ENCODE results near the gene MFNG.

DNA sequence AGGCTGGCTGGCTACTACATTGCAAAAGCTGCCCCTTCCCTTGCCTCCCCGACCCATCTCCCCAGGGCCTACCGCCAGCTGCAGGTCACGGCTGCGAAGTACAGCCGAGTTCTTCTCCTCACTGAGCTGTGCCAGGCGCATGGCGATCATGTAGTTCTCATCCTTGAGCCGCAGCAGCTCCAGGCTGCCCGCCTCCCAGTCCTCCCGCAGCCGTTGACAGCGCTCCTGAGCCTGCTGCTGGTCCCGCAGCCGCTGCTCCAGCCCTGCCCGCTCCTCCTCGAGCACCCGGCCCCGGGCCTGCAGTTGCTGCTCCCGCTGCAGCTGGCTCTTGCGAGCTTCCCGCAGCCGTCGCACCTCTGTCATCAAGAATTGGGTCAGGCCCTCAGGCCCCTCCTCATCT is 29.7 kb upstream of the MFNG start:
- TF ChIP-seq POLR2A (IDR thresholded peaks at IDR 0.05; ENCODE audit: low read depth) (no peak), POLR2AphosphoS5 (IDR thresholded peaks at IDR 0.05) (no peak), EP300 (IDR thresholded peaks at IDR 0.05) (no peak)
- TF ChIP-seq, protein P1, sequence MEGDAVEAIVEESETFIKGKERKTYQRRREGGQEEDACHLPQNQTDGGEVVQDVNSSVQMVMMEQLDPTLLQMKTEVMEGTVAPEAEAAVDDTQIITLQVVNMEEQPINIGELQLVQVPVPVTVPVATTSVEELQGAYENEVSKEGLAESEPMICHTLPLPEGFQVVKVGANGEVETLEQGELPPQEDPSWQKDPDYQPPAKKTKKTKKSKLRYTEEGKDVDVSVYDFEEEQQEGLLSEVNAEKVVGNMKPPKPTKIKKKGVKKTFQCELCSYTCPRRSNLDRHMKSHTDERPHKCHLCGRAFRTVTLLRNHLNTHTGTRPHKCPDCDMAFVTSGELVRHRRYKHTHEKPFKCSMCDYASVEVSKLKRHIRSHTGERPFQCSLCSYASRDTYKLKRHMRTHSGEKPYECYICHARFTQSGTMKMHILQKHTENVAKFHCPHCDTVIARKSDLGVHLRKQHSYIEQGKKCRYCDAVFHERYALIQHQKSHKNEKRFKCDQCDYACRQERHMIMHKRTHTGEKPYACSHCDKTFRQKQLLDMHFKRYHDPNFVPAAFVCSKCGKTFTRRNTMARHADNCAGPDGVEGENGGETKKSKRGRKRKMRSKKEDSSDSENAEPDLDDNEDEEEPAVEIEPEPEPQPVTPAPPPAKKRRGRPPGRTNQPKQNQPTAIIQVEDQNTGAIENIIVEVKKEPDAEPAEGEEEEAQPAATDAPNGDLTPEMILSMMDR (IDR thresholded peaks at IDR 0.05), result no peak
